HepG2 (cell line): Measurements from ENCODE around the gene B9D2. TPM values are rescaled to one million over a fixed set of nuclear protein-coding genes. Genes with fewer than 3 reads are reported as not detected.

Experiments
- E2F1 ChIP-seq: sonication (generic); formaldehyde crosslinking; IDR thresholded peaks from 2 replicates; pipeline ENCODE4 v1.5.0; 2020; ENCODE audit warnings: missing genetic modification reagents
- MNT ChIP-seq: fragments of 450-650 bp; IDR thresholded peaks from 2 replicates; pipeline ENCODE4 v1.6.1; 2016
- MTF2 ChIP-seq: sonication (generic); formaldehyde crosslinking; IDR thresholded peaks from 2 replicates; pipeline ENCODE4 v1.5.0; 2020; ENCODE audit warnings: missing genetic modification reagents, borderline replicate concordance
- MYC ChIP-seq: sonication (generic); formaldehyde crosslinking; IDR thresholded peaks from 2 replicates; pipeline ENCODE4 v1.9.0; 2021; ENCODE audit warnings: missing genetic modification reagents, borderline replicate concordance
- POLR2AphosphoS5 ChIP-seq: IDR thresholded peaks from 2 replicates; pipeline ENCODE4 v1.6.1; 2012; ENCODE audit warnings: low read depth, low read length
- SALL1 ChIP-seq: sonication (generic); formaldehyde crosslinking; IDR thresholded peaks from 2 replicates; pipeline ENCODE4 v1.8.0; 2022; ENCODE audit warnings: mild to moderate bottlenecking, missing genetic modification reagents
- SAP130 ChIP-seq: IDR thresholded peaks from 2 replicates; pipeline ENCODE4 v1.6.1; 2016; ENCODE audit warnings: low read depth
- SCMH1 ChIP-seq: sonication (generic); formaldehyde crosslinking; IDR thresholded peaks from 2 replicates; pipeline ENCODE4 v1.9.0; 2021; ENCODE audit warnings: missing genetic modification reagents, mild to moderate bottlenecking, borderline replicate concordance
- TEAD2 ChIP-seq: sonication (generic); formaldehyde crosslinking; IDR thresholded peaks from 2 replicates; pipeline ENCODE4 v1.9.0; 2021; ENCODE audit warnings: missing genetic modification reagents
- ZC3H4 ChIP-seq: sonication (generic); formaldehyde crosslinking; IDR thresholded peaks from 2 replicates; pipeline ENCODE4 v1.4.0; 2020; ENCODE audit warnings: missing genetic modification reagents, borderline replicate concordance
- ZNF275 ChIP-seq: sonication (generic); formaldehyde crosslinking; IDR thresholded peaks from 2 replicates; pipeline ENCODE4 v1.8.0; 2022; ENCODE audit warnings: missing genetic modification reagents, mild to moderate bottlenecking, inconsistent platforms, borderline replicate concordance
- ZNF34 ChIP-seq: sonication (generic); formaldehyde crosslinking; IDR thresholded peaks from 2 replicates; pipeline ENCODE4 v1.4.0; 2020; ENCODE audit warnings: mild to moderate bottlenecking, missing genetic modification reagents, borderline replicate concordance
- ZNF407 ChIP-seq: sonication (generic); formaldehyde crosslinking; IDR thresholded peaks from one replicate; pipeline ENCODE4 v1.5.1; 2020; ENCODE audit warnings: mild to moderate bottlenecking, missing genetic modification reagents; ENCODE audit errors: not compliant biosample characterization
- ZNF549 ChIP-seq: sonication (generic); formaldehyde crosslinking; IDR thresholded peaks from 2 replicates; pipeline ENCODE4 v1.5.0; 2020; ENCODE audit warnings: missing genetic modification reagents
- ZNF572 ChIP-seq: sonication (generic); formaldehyde crosslinking; IDR thresholded peaks from 2 replicates; pipeline ENCODE4 v1.5.1; 2020; ENCODE audit warnings: mild to moderate bottlenecking, missing genetic modification reagents
- ZNF674 ChIP-seq: sonication (generic); formaldehyde crosslinking; IDR thresholded peaks from 2 replicates; pipeline ENCODE4 v1.5.0; 2020; ENCODE audit warnings: low read depth, mild to moderate bottlenecking, missing genetic modification reagents
- ZNF740 ChIP-seq: sonication (generic); formaldehyde crosslinking; IDR thresholded peaks from 2 replicates; pipeline ENCODE4 v1.4.0; 2020; ENCODE audit warnings: missing genetic modification reagents
- polyA plus RNA-seq, 8 experiments: library from polyadenylated mRNA; depleted of rRNA in 3 of 8; stranded (reverse) in 7 of 8; unstranded in 1 of 8; fragments of >200 nt; fragmentation: Illumina TruSeq in 4 of 8; extraction: Trizol in 4 of 8; gene quantifications; 2 replicates each; pipeline versions ENCODE4 v1.2.1 to v1.2.3, GENCODE V29; 2011 to 2016; ENCODE audit warnings: low read depth in 4 of 8, missing spikeins in 1 of 8, mixed read lengths in 1 of 8; ENCODE audit not compliant: insufficient read depth in 1 of 8
- total RNA-seq, 5 experiments: library from RNA; depleted of rRNA; stranded (reverse); fragments of >200 nt; fragmentation: Illumina TruSeq; extraction: Trizol; gene quantifications; 2 replicates each; pipeline ENCODE4 v1.2.3, GENCODE V29; 2016; ENCODE audit warnings: low read depth in 1 of 5

The B9D2 gene
- total and polyA plus RNA-seq, 2 of the 13 experiments (the other 11 are each of a cell fraction or from before 2014, with no cell fraction given), result 3.1 to 4.4 TPM

GRCh38 chr19:41325947-41326706, 37.8 kb downstream of the B9D2 start (continued):
- peak; percentile 58; the same call in 1 of the 2 replicates for TF ChIP-seq MNT
- TF ChIP-seq SAP130 (CRISPR knock-in tag), result peak; percentile 9; the same call in 1 of the 2 replicates
- no peak for TF ChIP-seq MTF2
- no peak for TF ChIP-seq ZNF572 (CRISPR knock-in tag)
- no peak for TF ChIP-seq ZNF34 (CRISPR knock-in tag)
- no peak for TF ChIP-seq E2F1 (CRISPR knock-in tag)
- no peak; the same call in 1 of the 2 replicates for TF ChIP-seq SALL1
- no peak for TF ChIP-seq TEAD2 (CRISPR knock-in tag)
- no peak for TF ChIP-seq ZNF740 (CRISPR knock-in tag)
- peak; percentile 34; the same call in 1 of the 2 replicates for TF ChIP-seq MYC
- TF ChIP-seq ZNF549 (CRISPR knock-in tag), result no peak
- no peak for TF ChIP-seq SCMH1 (CRISPR knock-in tag)
- no peak for TF ChIP-seq ZNF674 (CRISPR knock-in tag)
- no peak for TF ChIP-seq ZNF407 (CRISPR knock-in tag)
- no peak for TF ChIP-seq ZNF275 (CRISPR knock-in tag)
- TF ChIP-seq POLR2AphosphoS5, result no peak
- TF ChIP-seq ZC3H4, result no peak; the same call in 1 of the 2 replicates
